ENCODE measurements around the gene TUBA4A. TPM values are rescaled to one million over a fixed set of nuclear protein-coding genes. Genes with fewer than 3 reads are reported as not detected.

TUBA4A gene
- total and polyA plus RNA-seq, 9 of the 15 experiments (the other 6 are each of a cell fraction or from before 2014, with no cell fraction given), result 25.1 to 174 (median 42.4) TPM

DNA sequence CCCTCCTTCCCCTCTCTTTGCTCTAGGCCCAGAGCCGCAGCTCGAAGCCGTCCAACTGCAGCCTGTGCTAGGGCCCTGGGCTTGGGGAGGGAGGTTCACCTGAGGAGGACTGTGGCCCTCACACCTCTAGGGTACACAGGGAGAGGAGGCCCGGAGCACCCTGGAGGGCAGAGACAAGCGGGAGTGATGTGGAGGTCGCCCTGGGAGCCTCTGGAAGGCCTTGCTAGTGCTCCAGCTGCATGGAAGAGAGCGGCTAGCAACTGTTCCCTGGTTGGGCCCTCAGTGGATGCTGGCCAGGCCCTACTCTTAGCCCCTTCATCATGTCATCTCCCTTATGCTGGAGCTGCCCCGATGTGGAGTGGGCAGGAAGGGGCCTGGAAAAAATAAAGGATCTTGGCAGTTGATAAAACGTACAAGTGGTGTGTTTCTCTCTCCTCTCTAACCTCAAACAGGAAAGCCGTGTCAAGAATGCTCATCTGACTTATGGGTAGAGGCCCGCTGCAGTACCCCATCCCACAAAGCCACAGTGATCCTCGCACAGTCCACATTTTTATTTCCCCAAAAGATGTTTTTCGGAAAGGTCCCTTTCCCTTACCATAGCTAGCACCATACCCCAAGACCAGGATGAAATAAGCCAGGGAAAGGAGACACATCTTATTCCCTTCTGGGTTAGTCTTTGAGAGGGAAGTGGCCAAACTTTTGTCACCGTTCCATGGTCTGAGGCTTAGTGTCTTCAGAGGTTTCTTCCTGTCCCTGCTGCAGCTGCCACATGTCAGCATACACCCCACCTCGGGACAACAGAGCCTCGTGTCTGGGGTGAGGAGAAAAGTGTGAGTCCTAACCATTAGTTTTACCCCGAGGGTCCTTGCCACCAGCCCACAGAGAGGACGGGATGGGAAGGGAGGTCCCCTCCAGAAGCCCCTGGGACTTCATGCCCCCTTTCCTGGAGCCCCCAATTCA is 44.2 kb downstream of the TUBA4A start:
- H3K9ac ChIP-seq (ENCODE audit: insufficient read depth in 1 of 2, low read depth in 2 of 2, low read length in 2 of 2), result peak overlapping the region in 1 of 2 experiments; percentile 42; a peak in 1 of 4 replicates
- no peaks in the 10 kb centered on the region for H3K79me2 ChIP-seq (ENCODE audit: control insufficient read depth, insufficient read depth, low read length)
- H3K4me3 ChIP-seq, result no peak overlapping the region
- no peak overlapping the region for H3K4me2 ChIP-seq (ENCODE audit: insufficient read depth, low read length)
- 81% methylated on average over 9 of the region's 18 CpGs for WGBS (ENCODE audit: insufficient coverage, low coverage, missing lambda C conversion rate)
- peaks cover 16 to 17% of the 10 kb centered on the region in 2 experiments; a peak in 4 of 5 replicates for H3K4me1 ChIP-seq (replicated peaks in 1 of 2; ENCODE audit: control insufficient read depth in 2 of 2, insufficient read depth in 2 of 2, low read length in 2 of 2)
- in situ Hi-C loops (cut with MboI), result loop anchor here (5.0 kb wide), 1 partner anchor 37 kb away; the partner anchor contains the start of gene SLC23A3
- no peaks in the 10 kb centered on the region for H3K27me3 ChIP-seq (ENCODE audit: control insufficient read depth in 2 of 2, insufficient read depth in 2 of 2, low read length in 2 of 2)
- ChIA-PET POLR2A (interaction anchor here (0.7 kb wide), 1 partner anchor 38 kb away, joined by 3 read pairs; no protein-coding TSS in a partner anchor), CTCF (ENCODE audit: low intra/inter-chr PET ratio) (no interaction called here)
- peaks cover 66% of the 10 kb centered on the region; the same call in 2 of the 3 replicates for H3K36me3 ChIP-seq (ENCODE audit: control insufficient read depth, insufficient read depth, low read length)
- DNase-seq (ENCODE audit: extremely low read depth in 1 of 4, low spot score in 3 of 4) (no peak), ATAC-seq (no peak), FAIRE-seq (no peak)
- no TSS peak for BruUV-seq (replicated peaks)
- peaks cover 11% of the 10 kb centered on the region; the same call in 1 of the 2 replicates for H4K20me1 ChIP-seq (replicated peaks; ENCODE audit: control insufficient read depth, insufficient read depth, low read length)
- no peak overlapping the region for H3K27ac ChIP-seq (ENCODE audit: extremely low read depth, low read depth, low read length)
- H3K9me3 ChIP-seq (replicated peaks; ENCODE audit: control insufficient read depth, insufficient read depth, low read depth, low read length), result no peaks in the 10 kb centered on the region
- intact Hi-C loops (cut with micrococcal nuclease), result no loop called here
- no peak overlapping the region for H2AFZ ChIP-seq (ENCODE audit: low read depth, low read length)
- TF ChIP-seq POLR2G (IDR thresholded peaks at IDR 0.05; ENCODE audit: low read depth, low read length) (0 out of 2 replicates have a peak, but pooled peaks have one; percentile 14), CTBP1 (IDR thresholded peaks at IDR 0.05; ENCODE audit: borderline replicate concordance) (no peak)
- TF ChIP-seq, protein P1, sequence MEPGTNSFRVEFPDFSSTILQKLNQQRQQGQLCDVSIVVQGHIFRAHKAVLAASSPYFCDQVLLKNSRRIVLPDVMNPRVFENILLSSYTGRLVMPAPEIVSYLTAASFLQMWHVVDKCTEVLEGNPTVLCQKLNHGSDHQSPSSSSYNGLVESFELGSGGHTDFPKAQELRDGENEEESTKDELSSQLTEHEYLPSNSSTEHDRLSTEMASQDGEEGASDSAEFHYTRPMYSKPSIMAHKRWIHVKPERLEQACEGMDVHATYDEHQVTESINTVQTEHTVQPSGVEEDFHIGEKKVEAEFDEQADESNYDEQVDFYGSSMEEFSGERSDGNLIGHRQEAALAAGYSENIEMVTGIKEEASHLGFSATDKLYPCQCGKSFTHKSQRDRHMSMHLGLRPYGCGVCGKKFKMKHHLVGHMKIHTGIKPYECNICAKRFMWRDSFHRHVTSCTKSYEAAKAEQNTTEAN (CRISPR knock-in tag; IDR thresholded peaks at IDR 0.05), result no peak
- no peaks in the 10 kb centered on the region for H3K9me1 ChIP-seq (ENCODE audit: control insufficient read depth, insufficient read depth, low read length)
